DMS153 (cell line): ENCODE data around the gene SLC25A42.
A peak's percentile ranks its signal among the peaks of the same experiment; 100 is the strongest.
"Not testable (repeated sequence)": the region's sequence is repeated elsewhere in the genome, so short reads cannot be mapped to it uniquely, and the experiment has no call there.

Source experiments
- DNase-seq: peaks from one replicate; lab custom pipeline; 2025; lab: John Stamatoyannopoulos, UW

The SLC25A42 gene, protein sequence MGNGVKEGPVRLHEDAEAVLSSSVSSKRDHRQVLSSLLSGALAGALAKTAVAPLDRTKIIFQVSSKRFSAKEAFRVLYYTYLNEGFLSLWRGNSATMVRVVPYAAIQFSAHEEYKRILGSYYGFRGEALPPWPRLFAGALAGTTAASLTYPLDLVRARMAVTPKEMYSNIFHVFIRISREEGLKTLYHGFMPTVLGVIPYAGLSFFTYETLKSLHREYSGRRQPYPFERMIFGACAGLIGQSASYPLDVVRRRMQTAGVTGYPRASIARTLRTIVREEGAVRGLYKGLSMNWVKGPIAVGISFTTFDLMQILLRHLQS

DNA sequence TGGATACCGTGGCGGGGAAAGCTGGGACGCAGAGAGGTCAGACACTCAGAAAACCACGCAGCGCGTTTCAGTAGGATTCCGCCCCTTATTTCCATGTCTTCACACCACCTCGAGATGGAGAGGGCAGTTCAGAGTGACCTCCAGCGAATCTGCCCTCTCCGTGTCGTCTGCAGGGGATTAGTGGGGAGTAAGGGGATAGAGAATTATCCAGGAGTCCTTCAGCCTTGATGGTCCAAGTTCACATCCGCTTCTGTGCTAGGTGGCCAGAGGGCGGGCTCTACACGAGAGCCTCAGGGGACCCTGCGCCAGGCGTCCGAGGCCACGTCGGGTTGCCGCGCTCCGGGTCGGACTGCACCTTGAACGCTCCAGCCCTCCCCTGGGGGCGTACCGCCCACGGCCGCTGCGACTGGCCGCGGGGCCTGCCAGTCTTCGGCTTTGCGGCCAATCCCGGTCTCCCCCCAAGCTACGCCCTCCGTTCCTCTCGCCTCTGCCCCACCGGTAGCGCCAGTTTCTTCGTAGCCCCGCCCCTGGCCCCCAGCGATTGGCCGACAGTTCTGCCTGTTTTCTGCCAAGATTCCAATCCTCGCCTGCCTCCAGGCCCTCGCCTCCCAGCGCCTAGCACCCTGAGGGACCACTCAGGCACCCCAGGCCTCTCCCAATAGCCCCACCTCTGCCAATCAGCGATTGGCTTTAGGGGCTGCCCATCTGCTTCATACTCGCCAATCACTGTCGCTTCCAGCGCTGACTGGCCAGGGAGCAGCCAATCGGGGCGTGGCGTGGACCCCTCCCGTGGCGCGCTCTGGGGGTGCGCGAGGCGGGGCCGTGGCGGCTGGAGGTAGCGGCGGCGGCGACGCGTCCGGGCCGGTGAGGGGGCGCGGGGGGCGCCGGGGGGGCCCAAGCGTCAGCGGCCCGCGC is at the start of gene SLC25A42:
SLC25A42 (plus strand) TSS at position 812 of the 915 bp plus-strand sequence. CDS start 32,131 bp downstream, outside the sequence.
- DNase-seq: peak; percentile 99

DNA sequence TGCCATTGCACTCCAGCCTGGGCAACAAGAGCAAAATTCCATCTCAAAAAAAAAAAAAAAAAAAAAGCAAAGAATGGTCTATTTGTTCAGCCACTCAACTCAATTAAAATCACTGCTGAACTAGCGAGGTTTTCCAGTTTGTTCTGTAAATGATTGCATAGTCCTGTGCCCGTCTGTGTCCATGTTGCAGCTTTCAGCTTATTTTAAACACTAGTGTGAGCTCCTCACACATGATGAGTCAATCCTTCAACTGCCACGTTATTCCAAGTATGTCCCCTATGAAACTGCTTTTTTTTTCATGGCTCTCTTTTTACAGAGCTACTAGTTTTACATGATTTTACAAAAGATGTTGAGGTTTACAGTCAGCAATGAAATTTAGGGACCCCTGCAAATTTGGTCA is 42.7 kb upstream of the SLC25A42 start:
- no peak for DNase-seq

DNA sequence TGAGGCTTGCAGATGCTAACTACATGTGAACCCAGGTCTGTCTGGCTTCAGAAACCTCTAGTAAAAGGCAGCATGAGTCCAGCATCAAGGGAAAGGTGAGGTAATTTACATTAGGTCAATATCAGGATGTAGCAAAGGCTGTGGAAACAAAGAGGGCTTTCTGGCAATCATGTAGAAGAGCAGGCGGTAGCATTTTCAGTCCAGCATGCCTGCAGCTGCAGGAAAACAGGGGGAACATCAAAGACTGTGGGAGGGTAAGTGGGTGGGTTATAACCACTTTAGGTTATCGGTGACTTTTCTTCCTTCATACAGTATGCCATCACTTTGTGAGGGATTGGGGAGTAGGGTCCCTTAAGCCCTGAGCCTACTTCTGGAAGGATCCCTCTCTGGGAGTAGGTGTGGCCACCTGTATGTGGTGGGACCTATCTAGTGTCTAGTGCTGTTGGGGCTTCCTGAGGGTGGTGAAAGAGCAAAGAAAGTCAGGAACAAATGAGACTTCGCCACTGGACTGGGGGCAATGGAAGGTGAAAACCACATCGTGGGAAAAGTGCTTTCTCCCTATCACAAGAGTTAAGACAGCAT is 41.3 kb upstream of the SLC25A42 start:
- no peak for DNase-seq

DNA sequence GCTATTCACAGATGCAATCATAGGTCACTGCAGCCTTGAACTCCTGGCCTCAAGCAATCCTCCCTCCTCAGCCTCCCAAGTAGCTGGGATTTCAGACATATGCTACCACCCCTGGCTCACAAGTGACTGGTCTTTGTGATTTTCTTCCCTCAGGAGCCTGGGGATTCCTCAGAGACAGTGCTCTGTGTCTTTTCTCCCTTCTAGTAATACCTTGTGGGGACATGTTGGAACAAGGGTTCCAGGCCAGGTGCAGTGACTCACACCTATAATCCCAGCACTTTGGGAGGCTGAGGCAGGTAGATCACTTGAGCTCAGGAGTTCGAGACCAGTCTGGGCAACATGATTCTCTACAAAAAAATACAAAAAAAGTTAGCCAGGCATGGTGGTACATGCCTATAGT is 40.4 kb upstream of the SLC25A42 start:
- not testable (repeated sequence) for DNase-seq

DNA sequence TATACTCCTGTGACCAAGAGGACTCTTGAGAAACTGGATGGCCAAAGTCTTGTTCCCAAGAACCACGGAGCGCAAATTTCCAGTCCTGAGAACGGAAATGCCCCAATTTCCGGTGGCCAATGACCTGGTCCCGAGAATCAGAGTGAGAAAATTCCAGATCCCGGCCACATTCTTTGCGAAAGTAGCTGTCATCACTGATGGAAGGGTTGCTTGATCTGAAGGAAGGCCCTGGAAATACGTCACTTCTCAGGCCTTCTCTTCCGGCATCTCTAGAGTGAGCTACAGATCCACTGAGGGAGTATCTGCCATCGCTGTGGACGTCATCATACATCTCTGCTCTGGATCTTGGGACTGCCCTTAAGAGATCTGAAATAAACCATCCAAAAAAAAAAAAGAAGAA is 37.9 kb upstream of the SLC25A42 start:
- DNase-seq: no peak

DNA sequence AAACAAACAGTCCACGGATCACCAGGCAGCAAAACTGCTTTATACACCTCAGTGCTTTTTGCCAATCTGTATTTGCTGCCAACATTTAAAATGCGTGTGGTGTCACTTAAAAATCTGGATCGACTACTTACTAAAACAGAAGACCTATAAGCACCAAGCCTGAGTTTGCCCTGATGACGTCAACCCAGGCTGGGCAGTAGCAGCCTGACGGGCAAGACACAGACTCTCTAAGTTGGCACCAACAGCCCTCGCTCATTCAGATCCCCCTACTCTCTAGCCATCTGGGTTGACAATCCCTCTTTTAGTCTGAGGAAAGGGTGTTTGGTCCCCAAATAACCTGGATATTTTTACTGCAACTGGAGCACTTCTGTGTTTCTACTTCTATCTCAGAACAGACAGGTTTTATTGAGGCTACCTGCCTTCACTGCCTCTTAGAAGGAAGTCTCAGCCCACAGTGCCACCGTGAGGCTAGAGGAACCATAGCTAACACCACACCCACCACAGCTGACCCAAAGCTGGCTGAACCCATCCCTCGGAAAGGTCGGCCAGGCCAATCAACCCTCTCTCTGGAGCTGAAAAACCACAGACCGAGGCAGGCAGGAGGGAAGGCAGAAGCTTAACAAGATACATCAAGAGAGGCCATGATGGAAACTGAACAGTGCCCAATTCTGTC is 37.4 kb upstream of the SLC25A42 start:
- no peak for DNase-seq

DNA sequence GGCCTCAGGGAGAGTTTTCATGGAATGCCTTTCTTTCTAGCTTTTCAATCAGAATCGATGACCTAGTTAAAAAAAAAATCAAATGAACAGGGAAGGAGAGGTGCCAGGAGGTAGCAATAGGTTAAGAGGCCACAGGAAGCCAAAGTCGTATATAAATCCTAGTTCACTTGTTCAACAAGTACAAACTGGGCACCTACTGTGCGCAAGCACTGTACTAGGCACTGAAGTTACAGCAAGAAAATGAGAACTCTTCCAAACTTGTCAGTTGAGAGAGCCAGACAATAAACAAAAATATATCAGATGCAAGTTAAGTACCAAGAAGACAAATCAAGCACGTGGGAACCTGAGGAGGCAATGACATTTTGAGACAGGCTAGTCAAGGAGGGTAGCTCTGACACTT is 36.6 kb upstream of the SLC25A42 start:
- no peak for DNase-seq

DNA sequence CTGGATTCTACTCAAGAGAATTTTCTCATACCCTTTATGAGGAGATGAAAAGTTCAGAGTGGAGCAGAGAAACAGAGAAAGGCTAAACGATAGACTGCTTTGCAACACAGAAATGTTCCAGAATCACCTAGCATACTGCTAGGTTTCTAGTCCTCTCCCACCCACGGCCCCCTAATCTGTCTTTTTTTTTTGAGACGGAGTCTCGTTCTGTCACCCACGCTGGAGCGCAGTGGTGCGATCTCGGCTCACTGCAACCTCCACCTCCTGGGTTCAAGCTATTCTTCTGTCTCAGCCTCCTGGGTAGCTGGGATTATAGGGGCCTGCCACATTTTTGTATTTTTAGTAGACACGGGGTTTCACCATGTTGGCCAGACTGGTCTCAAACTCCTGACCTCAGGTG is 35.3 kb upstream of the SLC25A42 start:
- no peak for DNase-seq

DNA sequence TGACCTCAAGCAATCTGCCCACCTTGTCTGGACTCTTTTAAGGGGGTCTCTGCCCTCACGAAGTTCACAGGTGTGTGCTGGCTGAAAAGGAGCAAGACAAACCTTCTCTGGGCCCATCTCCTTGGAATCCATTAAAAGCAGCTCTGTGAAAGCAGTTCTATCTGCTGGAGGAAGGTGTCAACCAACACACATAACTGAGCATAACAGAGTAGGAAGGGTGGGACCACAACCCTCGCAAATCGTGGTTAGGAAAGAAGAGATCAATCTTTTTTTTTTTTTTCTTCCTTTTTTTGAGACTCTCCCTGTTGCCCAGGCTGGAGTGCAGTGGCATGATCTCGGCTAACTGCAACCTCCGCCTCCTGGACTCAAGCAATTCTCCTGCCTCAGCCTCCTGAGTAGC is 31.9 kb upstream of the SLC25A42 start:
- no peak for DNase-seq

DNA sequence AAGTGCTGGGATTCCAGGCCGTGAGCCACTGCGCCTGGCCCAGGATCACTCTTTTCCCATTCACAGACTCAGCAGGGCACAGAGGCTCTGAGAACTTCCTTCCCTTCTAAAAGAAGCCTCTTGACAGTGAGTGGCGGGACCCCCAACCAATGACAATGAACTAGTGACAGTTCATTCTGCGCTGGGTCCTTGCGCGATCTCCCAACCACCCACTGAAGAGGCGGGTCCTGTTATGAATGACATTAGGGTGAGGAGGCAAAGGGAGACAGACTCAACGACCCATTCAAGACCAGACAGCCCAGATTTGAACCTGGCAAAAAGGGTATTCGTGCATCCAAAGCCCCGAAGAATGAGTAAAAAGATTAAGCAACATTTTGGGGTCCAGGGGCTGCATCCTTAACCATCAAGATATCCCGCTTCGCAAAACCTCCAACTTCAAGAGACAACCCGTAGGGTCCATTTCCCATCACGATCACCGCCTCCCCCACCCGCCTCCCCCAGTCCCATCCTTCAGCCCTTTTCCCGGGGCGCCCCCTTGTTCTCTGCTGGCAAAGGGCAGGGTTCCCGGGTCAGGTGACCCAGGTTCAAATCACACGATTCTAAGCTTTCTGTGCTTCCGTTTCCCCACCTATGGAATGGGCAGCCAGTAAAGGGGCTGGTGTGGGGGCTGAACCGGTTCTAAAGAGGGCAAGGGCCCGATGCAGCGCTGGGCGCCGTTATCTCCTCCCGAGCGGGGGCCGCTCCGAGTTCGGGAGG is 31.2 kb upstream of the SLC25A42 start:
- DNase-seq: peak; percentile 76

DNA sequence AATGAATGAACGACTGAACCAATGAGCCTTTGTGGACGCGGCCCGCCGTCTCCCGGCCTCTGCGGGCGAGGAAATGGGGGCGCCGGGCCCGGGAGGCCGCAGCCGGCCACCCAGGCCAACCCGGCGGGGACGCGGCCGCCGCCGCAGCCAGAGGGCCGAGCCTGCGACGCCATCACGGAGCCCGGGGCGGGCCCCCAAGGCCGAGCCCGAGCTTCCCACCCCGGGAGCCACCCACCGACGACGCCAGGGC is 30.7 kb upstream of the SLC25A42 start:
- no peak for DNase-seq

DNA sequence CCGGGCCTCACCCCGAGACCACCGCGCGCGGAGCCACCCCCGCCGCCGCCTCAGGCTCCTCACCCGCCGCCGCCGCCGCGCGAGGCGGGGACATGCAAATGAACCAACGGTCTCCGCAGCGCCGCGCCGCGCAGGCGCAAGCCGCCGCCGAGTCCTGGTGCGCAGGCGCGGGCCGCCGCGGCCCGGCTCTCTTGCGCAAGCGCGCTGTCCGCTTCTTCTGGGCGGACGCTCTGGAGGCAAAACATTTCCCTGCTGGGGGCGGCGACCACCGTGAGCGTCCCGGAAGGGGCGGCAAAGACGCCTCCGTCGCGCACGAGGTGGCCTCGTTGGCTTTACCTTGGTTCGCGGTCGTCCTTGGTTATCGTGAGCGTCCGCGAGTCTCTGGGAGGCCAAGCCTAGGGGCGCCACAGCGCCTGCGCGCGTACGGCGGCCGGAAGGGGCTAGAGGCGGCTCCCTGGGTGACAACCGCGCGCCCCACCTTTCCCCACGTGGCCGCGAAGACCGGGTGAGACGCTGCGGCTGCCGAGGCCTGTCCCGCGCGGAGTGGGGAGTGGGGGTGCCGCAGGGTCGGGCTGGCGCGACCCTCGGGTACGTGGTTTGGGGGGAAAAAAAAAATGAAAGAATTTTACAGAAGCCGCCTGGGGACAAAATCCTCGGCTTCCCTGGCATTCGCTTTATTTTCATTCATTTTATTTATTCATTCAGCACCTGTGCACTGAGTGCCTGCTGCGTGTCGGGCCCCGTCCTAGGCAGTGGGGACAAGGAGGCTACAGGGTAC is 30.2 kb upstream of the SLC25A42 start, which contains the start of the genes ARMC6 and SUGP2:
ARMC6 (plus strand) TSS at position 178 of the 778 bp plus-strand sequence. CDS start 607 bp downstream, outside the sequence.
SUGP2 (minus strand) TSS at position 92 of the 778 bp plus-strand sequence. CDS start 2,446 bp downstream, outside the sequence.
- peak; percentile 56 for DNase-seq

DNA sequence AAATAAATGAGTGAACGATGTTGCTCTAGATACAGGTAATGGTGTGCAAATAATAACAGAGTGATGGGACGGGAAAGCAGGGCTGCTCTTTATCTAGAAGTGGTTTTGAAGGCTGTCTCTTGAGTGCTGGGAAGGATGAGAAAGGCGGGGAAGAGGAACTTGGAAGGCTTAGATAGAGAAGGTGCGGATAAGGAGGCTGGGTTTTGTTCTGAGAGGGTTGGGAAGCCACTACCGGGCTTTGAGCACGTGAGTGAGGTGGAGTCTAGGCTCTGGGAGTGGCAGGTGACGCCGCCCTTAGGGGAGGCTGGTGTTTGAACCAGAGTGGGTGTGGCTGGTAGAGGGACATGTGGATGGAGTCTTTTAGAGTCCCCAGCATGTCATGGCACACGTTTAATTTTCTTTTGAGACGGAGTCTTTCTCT is 29.6 kb upstream of the SLC25A42 start:
- DNase-seq: peak; percentile 32

DNA sequence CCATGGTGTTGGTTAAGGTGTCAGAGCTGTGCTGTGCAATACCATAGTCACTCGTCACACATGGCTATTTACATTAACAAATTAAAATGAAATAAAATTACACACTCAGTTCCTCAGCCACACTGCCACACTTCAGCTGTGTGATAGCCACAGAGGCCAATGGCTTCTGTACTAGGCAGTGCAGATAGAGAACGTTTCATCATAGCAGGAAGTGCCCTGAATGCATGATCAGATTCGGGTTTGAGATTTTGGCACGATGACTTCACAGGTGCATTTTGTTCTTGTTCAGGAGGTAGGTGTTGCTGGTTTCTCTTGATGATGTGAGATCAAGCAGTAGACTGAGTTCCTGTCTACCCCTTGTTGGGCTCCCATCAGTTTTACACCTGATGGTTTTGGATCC is 23.9 kb upstream of the SLC25A42 start:
- DNase-seq: no peak

DNA sequence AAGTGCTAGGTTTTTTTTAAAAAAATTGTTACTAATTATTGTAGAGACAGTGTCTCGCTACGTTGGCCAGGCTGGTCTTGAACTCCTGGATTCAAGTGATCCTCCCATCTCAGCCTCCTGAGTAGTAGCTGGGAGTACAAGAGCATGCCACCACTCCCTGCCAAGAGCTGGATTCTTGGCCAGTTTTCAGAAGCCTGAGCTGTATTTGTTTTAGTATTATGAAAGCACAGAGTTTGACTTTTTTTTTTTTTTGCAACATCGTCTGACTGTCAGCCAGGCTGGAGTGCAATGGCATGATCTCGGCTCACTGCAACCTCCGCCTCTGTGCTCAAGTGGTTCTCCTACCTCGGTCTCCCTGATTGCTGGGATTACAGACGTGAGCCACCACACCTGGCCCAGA is 23.4 kb upstream of the SLC25A42 start:
- DNase-seq: no peak

DNA sequence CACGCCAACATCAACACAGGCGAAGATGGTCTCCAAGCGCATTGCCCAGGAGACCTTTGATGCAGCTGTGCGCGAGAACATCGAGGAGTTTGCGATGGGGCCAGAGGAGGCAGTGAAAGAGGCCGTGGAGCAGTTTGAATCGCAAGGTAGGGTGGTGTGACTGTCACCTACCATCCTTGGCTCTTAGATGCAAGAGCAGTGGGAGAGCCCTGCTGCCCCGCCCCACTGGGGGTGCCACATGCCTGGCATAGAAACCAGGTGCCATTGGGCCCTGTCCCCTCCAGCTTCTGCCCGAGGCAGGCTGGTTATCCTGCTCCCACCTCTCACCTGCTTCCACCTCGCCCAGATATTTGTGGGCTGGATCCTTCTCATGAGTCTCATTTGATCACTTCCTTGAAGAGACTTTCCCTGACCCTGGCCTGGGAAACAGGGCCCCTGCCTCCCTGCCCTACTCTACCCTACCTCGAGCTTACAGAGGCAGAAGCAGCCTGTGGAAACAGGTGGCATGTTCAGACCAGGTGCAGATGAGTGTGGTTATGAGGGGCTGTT is 21.0 kb upstream of the SLC25A42 start:
- no peak for DNase-seq

DNA sequence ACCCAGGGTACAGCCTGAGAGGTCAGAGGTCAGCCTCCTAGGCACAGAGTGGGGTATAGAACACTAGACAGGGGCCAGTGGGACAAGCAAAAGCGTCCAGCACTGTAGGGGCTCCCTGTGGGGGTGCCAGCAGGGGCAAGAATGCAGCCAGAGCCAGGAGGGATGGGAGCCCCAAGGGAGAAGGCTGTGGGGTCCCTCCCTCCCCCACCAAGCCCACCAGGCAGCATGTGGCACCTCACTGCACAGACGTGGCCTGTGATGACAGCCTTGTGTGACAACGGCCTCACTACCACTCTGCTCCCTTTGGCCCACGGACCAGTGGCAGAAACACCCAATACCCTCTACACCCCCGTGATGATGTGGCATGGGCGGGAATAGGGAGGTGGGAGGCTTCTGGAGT is 20.3 kb upstream of the SLC25A42 start:
- no peak for DNase-seq

DNA sequence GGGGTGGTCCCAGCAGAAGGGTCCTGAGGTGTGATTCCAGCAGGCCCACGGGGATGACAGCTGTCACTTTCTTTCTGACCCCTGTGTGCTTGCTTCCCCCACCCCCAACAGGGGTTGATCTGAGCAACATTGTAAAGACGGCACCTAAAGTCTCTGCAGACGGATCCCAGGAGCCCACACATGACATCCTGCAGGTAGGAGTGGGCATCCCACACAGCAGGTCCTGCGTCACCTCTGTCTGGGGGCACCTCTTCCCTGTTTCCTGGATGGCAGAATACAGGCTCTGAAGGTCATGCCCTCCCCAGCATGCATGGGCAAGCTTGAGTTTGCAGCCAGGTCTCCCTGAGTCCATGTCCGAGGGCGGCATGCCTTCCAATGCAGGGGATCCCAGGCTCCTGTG is 19.9 kb upstream of the SLC25A42 start:
- DNase-seq: no peak

DNA sequence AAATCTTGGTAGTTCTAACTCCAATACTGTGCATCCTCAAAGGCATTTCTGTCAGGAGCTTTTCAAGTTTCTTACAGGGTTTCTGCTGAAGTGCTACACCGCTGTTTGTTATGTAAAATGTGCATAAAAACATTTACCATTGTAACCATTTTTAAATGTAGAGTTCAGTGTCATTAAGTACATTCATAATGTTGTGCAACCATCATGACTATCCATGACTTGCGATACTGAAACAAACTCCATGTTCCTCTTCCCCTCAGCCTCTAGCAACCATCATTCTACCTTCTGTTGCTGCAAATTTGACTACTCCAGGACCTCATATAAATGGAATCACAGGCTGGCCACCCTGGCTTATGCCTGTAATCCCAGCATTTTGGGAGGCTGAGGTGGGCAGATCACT is 14.4 kb upstream of the SLC25A42 start:
- no peak for DNase-seq

DNA sequence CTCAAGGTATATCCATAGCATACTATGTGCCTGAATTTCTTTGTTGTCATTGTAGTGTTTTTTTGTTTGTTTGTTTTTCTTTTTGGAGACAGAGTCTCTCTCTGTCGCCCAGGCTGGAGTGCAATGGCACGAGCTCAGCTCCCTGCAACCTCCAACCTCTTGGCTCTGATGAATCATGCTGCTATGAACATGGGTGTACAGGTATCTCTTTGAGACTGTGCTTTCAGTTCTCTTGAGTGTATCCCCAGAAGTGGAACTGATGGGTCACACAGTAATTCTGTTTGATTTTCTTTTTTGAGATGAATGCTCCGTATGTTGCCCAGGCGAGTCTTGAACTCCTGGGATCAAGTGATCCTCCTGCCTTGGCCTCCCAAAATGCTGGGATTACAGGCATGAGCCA is 13.7 kb upstream of the SLC25A42 start:
- DNase-seq: no peak
